ENCODE measurements around the gene CNDP1.

CNDP1 gene

DNA sequence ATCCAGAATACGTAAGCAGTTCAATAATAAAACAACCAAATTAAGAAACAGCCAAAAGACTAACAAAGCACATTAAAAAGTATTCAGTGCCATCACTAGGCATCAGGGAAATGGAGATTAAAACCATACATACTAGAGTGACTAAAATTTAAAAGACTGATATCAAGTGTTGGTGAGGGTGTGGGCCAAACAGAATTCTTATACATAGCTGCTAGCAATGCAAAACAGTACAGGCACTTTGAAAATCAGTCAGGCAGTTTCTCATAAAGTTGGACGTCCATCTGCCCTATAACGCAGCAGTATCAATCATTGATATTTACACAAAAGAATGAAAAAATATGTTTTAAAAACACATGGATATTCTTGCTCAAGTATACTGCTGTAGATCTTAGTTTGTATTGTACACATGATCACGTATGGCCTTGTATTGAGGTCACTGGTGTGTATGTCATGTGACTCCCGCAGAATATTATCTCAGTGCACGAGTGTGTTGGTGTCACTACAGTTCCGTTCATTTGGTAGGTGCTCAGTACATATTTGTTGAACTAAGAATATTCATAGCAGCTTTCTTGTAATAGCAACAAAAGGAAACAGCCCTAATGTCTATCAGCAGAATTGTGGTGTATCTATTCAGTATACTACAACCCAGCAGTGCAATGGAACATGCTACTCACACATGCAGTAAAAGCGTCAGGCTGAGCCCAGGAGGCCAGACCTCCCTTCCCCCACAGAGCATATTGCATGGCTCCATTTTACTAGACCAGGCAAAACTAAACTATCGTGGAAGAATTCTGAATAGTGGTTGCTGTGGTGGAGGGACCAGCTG, 92.0 kb downstream of the CNDP1 start:
- Histone ChIP-seq H2AFZ (ENCODE audit: low read length) (no peak overlapping the region), H3K23ac (ENCODE audit: low read depth, low read length, poor library complexity) (no peak overlapping the region), H3K9me3 (replicated peaks in 1 of 2; ENCODE audit: control insufficient read depth in 2 of 2, insufficient read depth in 1 of 2, low read depth in 1 of 2, low read length in 2 of 2) (no peaks in the 10 kb centered on the region), H3K4me3 (ENCODE audit: low read length in 2 of 2) (no peak overlapping the region), H3K4ac (ENCODE audit: low read length) (no peak overlapping the region), H2AK5ac (ENCODE audit: low read depth, low read length) (no peak overlapping the region), H3K27ac (replicated peaks; ENCODE audit: low read length) (no peak overlapping the region), H4K8ac (ENCODE audit: low read depth, low read length) (no peak overlapping the region), H3K79me1 (ENCODE audit: low read depth, low read length) (peaks cover 3% of the 10 kb centered on the region), H3K14ac (ENCODE audit: low read length) (no peak overlapping the region), H2BK12ac (ENCODE audit: low read length) (no peak overlapping the region), H3K4me1 (ENCODE audit: control insufficient read depth in 2 of 2, insufficient read depth in 1 of 2, low read depth in 1 of 2, low read length in 2 of 2) (peaks cover 1 to 3% of the 10 kb centered on the region in 2 donors), H2BK120ac (ENCODE audit: low read depth, low read length) (no peak overlapping the region), H3K36me3 (replicated peaks in 1 of 2; ENCODE audit: control insufficient read depth in 2 of 2, insufficient read depth in 2 of 2, low read length in 2 of 2) (no peaks in the 10 kb centered on the region), H3K9ac (ENCODE audit: low read depth, low read length, poor library complexity) (no peak overlapping the region), H3K27me3 (ENCODE audit: control insufficient read depth in 3 of 3, insufficient read depth in 3 of 3, low read depth in 1 of 3, low read length in 3 of 3) (no peaks in the 10 kb centered on the region), H3K18ac (ENCODE audit: low read length) (no peak overlapping the region), H4K91ac (ENCODE audit: low read depth, low read length, poor library complexity) (no peak overlapping the region), H2BK5ac (ENCODE audit: low read length) (no peak overlapping the region), H3K4me2 (ENCODE audit: insufficient read depth, low read length, poor library complexity, severe bottlenecking) (no peak overlapping the region), H2BK15ac (ENCODE audit: low read length) (no peak overlapping the region)
- no peak for DNase-seq (ENCODE audit: low spot score)
- WGBS, 2 donors (ENCODE audit: extremely low coverage in 2 of 2, insufficient read length in 2 of 2, insufficient replicate concordance in 1 of 2), result no CpG with 5 or more reads among the region's 9 CpGs

DNA sequence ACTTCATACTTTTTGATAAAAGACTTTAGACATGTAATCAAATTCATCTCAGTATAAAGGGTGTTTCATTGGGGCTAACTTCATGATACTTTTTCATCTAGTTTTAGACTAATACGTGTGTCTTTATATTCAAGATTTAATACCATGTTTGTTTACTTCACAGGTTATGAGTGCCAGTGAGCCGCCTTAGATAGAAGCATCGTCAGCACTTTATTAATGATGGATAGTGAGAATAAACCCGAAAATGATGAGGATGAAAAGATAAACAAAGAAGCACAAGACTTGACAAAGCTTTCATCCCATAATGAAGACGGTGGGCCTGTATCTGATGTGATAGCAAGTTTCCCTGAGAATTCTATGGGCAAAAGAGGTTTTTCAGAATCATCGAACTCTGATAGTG, 96.5 kb downstream of the CNDP1 start:
- Histone ChIP-seq H2BK15ac (ENCODE audit: low read length) (no peak overlapping the region), H4K8ac (ENCODE audit: low read depth, low read length) (no peak overlapping the region), H2BK5ac (ENCODE audit: low read length) (no peak overlapping the region), H3K36me3 (replicated peaks in 1 of 2; ENCODE audit: control insufficient read depth in 2 of 2, insufficient read depth in 2 of 2, low read length in 2 of 2) (peaks cover 0 to 26% of the 10 kb centered on the region in 2 donors), H3K4me3 (ENCODE audit: low read length in 2 of 2) (no peak overlapping the region), H3K4me2 (ENCODE audit: insufficient read depth, low read length, poor library complexity, severe bottlenecking) (no peak overlapping the region), H3K79me1 (ENCODE audit: low read depth, low read length) (no peaks in the 10 kb centered on the region), H2AK5ac (ENCODE audit: low read depth, low read length) (no peak overlapping the region), H3K18ac (ENCODE audit: low read length) (no peak overlapping the region), H3K4ac (ENCODE audit: low read length) (no peak overlapping the region), H3K9me3 (replicated peaks in 1 of 2; ENCODE audit: control insufficient read depth in 2 of 2, insufficient read depth in 1 of 2, low read depth in 1 of 2, low read length in 2 of 2) (no peaks in the 10 kb centered on the region), H4K91ac (ENCODE audit: low read depth, low read length, poor library complexity) (no peak overlapping the region), H3K27ac (replicated peaks; ENCODE audit: low read length) (no peak overlapping the region), H3K4me1 (ENCODE audit: control insufficient read depth in 2 of 2, insufficient read depth in 1 of 2, low read depth in 1 of 2, low read length in 2 of 2) (no peaks in the 10 kb centered on the region), H2BK120ac (ENCODE audit: low read depth, low read length) (no peak overlapping the region), H2BK12ac (ENCODE audit: low read length) (no peak overlapping the region), H3K14ac (ENCODE audit: low read length) (no peak overlapping the region), H2AFZ (ENCODE audit: low read length) (no peak overlapping the region), H3K23ac (ENCODE audit: low read depth, low read length, poor library complexity) (no peak overlapping the region), H3K9ac (ENCODE audit: low read depth, low read length, poor library complexity) (no peak overlapping the region), H3K27me3 (ENCODE audit: control insufficient read depth in 3 of 3, insufficient read depth in 3 of 3, low read depth in 1 of 3, low read length in 3 of 3) (no peaks in the 10 kb centered on the region)
- no CpG with 5 or more reads among the region's 6 CpGs for WGBS, 2 donors (ENCODE audit: extremely low coverage in 2 of 2, insufficient read length in 2 of 2, insufficient replicate concordance in 1 of 2)
- no peak for DNase-seq (ENCODE audit: low spot score)

DNA sequence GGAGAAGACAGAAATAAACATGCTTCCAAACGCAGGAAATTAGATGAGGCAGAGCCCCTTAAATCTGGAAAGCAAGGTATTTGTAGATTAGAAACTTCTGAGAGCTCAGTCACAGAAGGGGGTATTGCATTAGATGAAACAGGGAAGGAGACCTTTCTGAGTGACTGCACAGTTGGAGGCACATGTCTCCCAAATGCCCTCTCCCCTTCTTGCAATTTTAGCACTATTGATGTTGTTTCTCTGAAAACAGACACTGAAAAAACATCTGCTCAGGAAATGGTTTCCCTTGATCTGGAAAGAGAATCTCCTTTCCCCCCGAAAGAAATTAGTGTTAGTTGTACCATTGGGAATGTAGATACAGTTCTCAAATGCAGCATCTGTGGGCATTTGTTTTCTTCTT, 96.9 kb downstream of the CNDP1 start:
- no peak overlapping the region for H3K4ac ChIP-seq (ENCODE audit: low read length)
- peaks cover 0 to 26% of the 10 kb centered on the region in 2 donors for H3K36me3 ChIP-seq (replicated peaks in 1 of 2; ENCODE audit: control insufficient read depth in 2 of 2, insufficient read depth in 2 of 2, low read length in 2 of 2)
- H3K23ac ChIP-seq (ENCODE audit: low read depth, low read length, poor library complexity), result no peak overlapping the region
- no peak overlapping the region for H2BK5ac ChIP-seq (ENCODE audit: low read length)
- H4K8ac ChIP-seq (ENCODE audit: low read depth, low read length), result no peak overlapping the region
- no peak overlapping the region for H3K4me2 ChIP-seq (ENCODE audit: insufficient read depth, low read length, poor library complexity, severe bottlenecking)
- no peak overlapping the region for H3K14ac ChIP-seq (ENCODE audit: low read length)
- no peaks in the 10 kb centered on the region for H3K27me3 ChIP-seq (ENCODE audit: control insufficient read depth in 3 of 3, insufficient read depth in 3 of 3, low read depth in 1 of 3, low read length in 3 of 3)
- DNase-seq (ENCODE audit: low spot score), result no peak
- H3K4me3 ChIP-seq (ENCODE audit: low read length in 2 of 2), result no peak overlapping the region
- no peaks in the 10 kb centered on the region for H3K79me1 ChIP-seq (ENCODE audit: low read depth, low read length)
- H4K91ac ChIP-seq (ENCODE audit: low read depth, low read length, poor library complexity), result no peak overlapping the region
- no peak overlapping the region for H3K18ac ChIP-seq (ENCODE audit: low read length)
- H2AK5ac ChIP-seq (ENCODE audit: low read depth, low read length), result no peak overlapping the region
- H3K9ac ChIP-seq (ENCODE audit: low read depth, low read length, poor library complexity), result no peak overlapping the region
- H2BK12ac ChIP-seq (ENCODE audit: low read length), result no peak overlapping the region
- H2AFZ ChIP-seq (ENCODE audit: low read length), result no peak overlapping the region
- no peak overlapping the region for H2BK120ac ChIP-seq (ENCODE audit: low read depth, low read length)
- no peaks in the 10 kb centered on the region for H3K4me1 ChIP-seq (ENCODE audit: control insufficient read depth in 2 of 2, insufficient read depth in 1 of 2, low read depth in 1 of 2, low read length in 2 of 2)
- H2BK15ac ChIP-seq (ENCODE audit: low read length), result no peak overlapping the region
- H3K27ac ChIP-seq (replicated peaks; ENCODE audit: low read length), result no peak overlapping the region
- no peaks in the 10 kb centered on the region for H3K9me3 ChIP-seq (replicated peaks in 1 of 2; ENCODE audit: control insufficient read depth in 2 of 2, insufficient read depth in 1 of 2, low read depth in 1 of 2, low read length in 2 of 2)
- no CpG with 5 or more reads among the region's 2 CpGs for WGBS, 2 donors (ENCODE audit: extremely low coverage in 2 of 2, insufficient read length in 2 of 2, insufficient replicate concordance in 1 of 2)

DNA sequence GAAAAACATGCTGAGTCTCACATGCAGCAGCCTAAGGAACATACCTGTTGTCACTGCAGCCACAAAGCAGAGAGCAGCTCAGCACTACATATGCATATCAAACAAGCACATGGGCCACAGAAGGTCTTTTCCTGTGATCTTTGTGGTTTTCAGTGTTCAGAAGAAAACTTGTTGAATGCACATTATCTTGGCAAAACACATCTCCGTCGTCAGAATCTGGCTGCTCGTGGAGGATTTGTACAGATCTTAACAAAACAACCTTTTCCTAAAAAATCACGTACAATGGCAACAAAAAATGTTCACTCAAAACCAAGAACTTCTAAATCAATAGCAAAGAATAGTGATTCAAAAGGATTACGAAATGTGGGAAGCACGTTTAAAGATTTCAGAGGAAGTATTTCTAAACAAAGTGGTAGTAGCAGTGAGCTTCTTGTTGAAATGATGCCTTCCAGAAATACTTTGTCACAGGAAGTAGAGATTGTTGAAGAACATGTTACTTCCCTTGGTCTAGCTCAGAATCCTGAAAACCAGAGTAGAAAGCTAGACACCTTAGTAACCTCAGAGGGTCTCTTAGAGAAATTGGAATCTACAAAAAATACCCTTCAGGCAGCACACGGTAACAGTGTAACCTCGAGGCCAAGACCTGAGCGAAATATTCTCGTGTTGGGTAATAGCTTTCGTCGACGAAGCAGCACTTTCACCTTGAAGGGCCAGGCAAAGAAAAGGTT, 97.5 kb downstream of the CNDP1 start:
- Histone ChIP-seq H2BK120ac (ENCODE audit: low read depth, low read length) (no peak overlapping the region), H2BK12ac (ENCODE audit: low read length) (no peak overlapping the region), H2AK5ac (ENCODE audit: low read depth, low read length) (no peak overlapping the region), H3K14ac (ENCODE audit: low read length) (no peak overlapping the region), H2BK15ac (ENCODE audit: low read length) (no peak overlapping the region), H3K4ac (ENCODE audit: low read length) (no peak overlapping the region), H3K36me3 (replicated peaks in 1 of 2; ENCODE audit: control insufficient read depth in 2 of 2, insufficient read depth in 2 of 2, low read length in 2 of 2) (peaks cover 0 to 26% of the 10 kb centered on the region in 2 donors), H3K4me3 (ENCODE audit: low read length in 2 of 2) (no peak overlapping the region), H2AFZ (ENCODE audit: low read length) (no peak overlapping the region), H3K4me1 (ENCODE audit: control insufficient read depth in 2 of 2, insufficient read depth in 1 of 2, low read depth in 1 of 2, low read length in 2 of 2) (no peaks in the 10 kb centered on the region), H3K9me3 (replicated peaks in 1 of 2; ENCODE audit: control insufficient read depth in 2 of 2, insufficient read depth in 1 of 2, low read depth in 1 of 2, low read length in 2 of 2) (no peaks in the 10 kb centered on the region), H4K91ac (ENCODE audit: low read depth, low read length, poor library complexity) (no peak overlapping the region), H3K4me2 (ENCODE audit: insufficient read depth, low read length, poor library complexity, severe bottlenecking) (no peak overlapping the region), H2BK5ac (ENCODE audit: low read length) (no peak overlapping the region), H3K27ac (replicated peaks; ENCODE audit: low read length) (no peak overlapping the region), H3K79me1 (ENCODE audit: low read depth, low read length) (no peaks in the 10 kb centered on the region), H4K8ac (ENCODE audit: low read depth, low read length) (no peak overlapping the region), H3K23ac (ENCODE audit: low read depth, low read length, poor library complexity) (no peak overlapping the region), H3K27me3 (ENCODE audit: control insufficient read depth in 3 of 3, insufficient read depth in 3 of 3, low read depth in 1 of 3, low read length in 3 of 3) (no peaks in the 10 kb centered on the region), H3K9ac (ENCODE audit: low read depth, low read length, poor library complexity) (no peak overlapping the region), H3K18ac (ENCODE audit: low read length) (no peak overlapping the region)
- no peak for DNase-seq (ENCODE audit: low spot score)
- no CpG with 5 or more reads among the region's 13 CpGs for WGBS, 2 donors (ENCODE audit: extremely low coverage in 2 of 2, insufficient read length in 2 of 2, insufficient replicate concordance in 1 of 2)

Data from neuronal stem cell (in vitro differentiated cells).